H9 (cell line): Measurements from ENCODE around the gene TERB1. TPM values are rescaled to one million over a fixed set of nuclear protein-coding genes. Genes with fewer than 3 reads are reported as not detected.

Source experiments
- DNase-seq: peaks from one replicate; pipeline ENCODE4 v3.0.0-alpha.2; 2017
- H2AFZ ChIP-seq: one replicate; pipeline ENCODE4 v1.6.1; 2013; ENCODE audit warnings: mild to moderate bottlenecking, low read length, control low read depth, moderate library complexity
- H2AK5ac ChIP-seq: 2 replicates; pipeline ENCODE4 v1.6.1; 2013; ENCODE audit warnings: low read length, control low read depth, mixed read lengths; ENCODE audit not compliant: insufficient read length
- H2BK120ac ChIP-seq: one replicate; pipeline ENCODE4 v1.6.1; 2013; ENCODE audit warnings: low read depth, mild to moderate bottlenecking, low read length, control low read depth, inconsistent platforms; ENCODE audit not compliant: poor library complexity, severe bottlenecking
- H2BK12ac ChIP-seq: 2 replicates; pipeline ENCODE4 v1.6.1; 2013; ENCODE audit warnings: low read length, control low read depth, mixed read lengths, low read depth; ENCODE audit not compliant: insufficient read length
- H2BK15ac ChIP-seq: 2 replicates; pipeline ENCODE4 v1.6.1; 2013; ENCODE audit warnings: low read depth, low read length, control low read depth
- H2BK20ac ChIP-seq: one replicate; pipeline ENCODE4 v1.6.1; 2013; ENCODE audit warnings: low read depth, mild to moderate bottlenecking, low read length, control low read depth, inconsistent platforms; ENCODE audit not compliant: poor library complexity, severe bottlenecking
- H2BK5ac ChIP-seq: 2 replicates; pipeline ENCODE4 v1.6.1; 2013; ENCODE audit warnings: low read length, control low read depth, mixed read lengths; ENCODE audit not compliant: insufficient read length
- H3K14ac ChIP-seq: 2 replicates; pipeline ENCODE4 v1.6.1; 2013; ENCODE audit warnings: low read length, control low read depth; ENCODE audit not compliant: insufficient read depth
- H3K18ac ChIP-seq: 2 replicates; pipeline ENCODE4 v1.6.1; 2013; ENCODE audit warnings: low read depth, mild to moderate bottlenecking, mixed read lengths, low read length, control low read depth; ENCODE audit not compliant: insufficient read length
- H3K23ac ChIP-seq: 2 replicates; pipeline ENCODE4 v1.6.1; 2013; ENCODE audit warnings: low read length, control low read depth, mixed read lengths, low read depth; ENCODE audit not compliant: insufficient read length
- H3K23me2 ChIP-seq: 2 replicates; pipeline ENCODE4 v1.6.1; 2013; ENCODE audit warnings: low read depth, mild to moderate bottlenecking, mixed read lengths, low read length, control low read depth; ENCODE audit not compliant: insufficient read length, poor library complexity, severe bottlenecking
- H3K27ac ChIP-seq: 2 replicates; pipeline ENCODE4 v1.5.1; 2013; ENCODE audit warnings: low read length, control low read depth, mixed read lengths, low read depth; ENCODE audit not compliant: insufficient read length
- H3K27me3 ChIP-seq: 2 replicates; pipeline ENCODE4 v1.6.1; 2013; ENCODE audit warnings: low read length, control low read depth, inconsistent platforms; ENCODE audit not compliant: insufficient read depth
- H3K4ac ChIP-seq: 2 replicates; pipeline ENCODE4 v1.6.1; 2013; ENCODE audit warnings: low read depth, mild to moderate bottlenecking, control low read depth, inconsistent platforms, low read length, moderate library complexity
- H3K4me1 ChIP-seq: 2 replicates; pipeline ENCODE4 v1.6.1; 2013; ENCODE audit warnings: low read length, control low read depth, inconsistent platforms; ENCODE audit not compliant: insufficient read depth
- H3K4me2 ChIP-seq: 2 replicates; pipeline ENCODE4 v1.6.1; 2013; ENCODE audit warnings: low read length, control low read depth, mixed read lengths; ENCODE audit not compliant: insufficient read length, insufficient read depth
- H3K56ac ChIP-seq: 2 replicates; pipeline ENCODE4 v1.6.1; 2013; ENCODE audit warnings: low read depth, mild to moderate bottlenecking, mixed read lengths, low read length, control low read depth; ENCODE audit not compliant: insufficient read length
- H3K79me1 ChIP-seq: 2 replicates; pipeline ENCODE4 v1.6.1; 2013; ENCODE audit warnings: low read depth, mild to moderate bottlenecking, moderate library complexity, low read length, control low read depth, inconsistent platforms; ENCODE audit not compliant: insufficient read depth, poor library complexity, severe bottlenecking
- H3K79me2 ChIP-seq: 2 replicates; pipeline ENCODE4 v1.6.1; 2013; ENCODE audit warnings: low read length, control low read depth, inconsistent platforms; ENCODE audit not compliant: insufficient read depth
- H3K9ac ChIP-seq: 2 replicates; pipeline ENCODE4 v1.6.1; 2013; ENCODE audit warnings: low read length, control low read depth, mixed read lengths; ENCODE audit not compliant: insufficient read length; ENCODE audit errors: extremely low read depth
- H3K9me3 ChIP-seq: one replicate; pipeline ENCODE4 v1.6.1; 2013; ENCODE audit warnings: low read depth, low read length, inconsistent platforms; ENCODE audit not compliant: control insufficient read depth
- H3T11ph ChIP-seq: one replicate; pipeline ENCODE4 v1.6.1; 2013; ENCODE audit warnings: mild to moderate bottlenecking, low read length, control low read depth, inconsistent platforms
- H4K20me1 ChIP-seq: one replicate; pipeline ENCODE4 v1.6.1; 2013; ENCODE audit not compliant: control insufficient read depth, insufficient read length, insufficient read depth
- H4K5ac ChIP-seq: 2 replicates; pipeline ENCODE4 v1.6.1; 2013; ENCODE audit warnings: low read depth, mild to moderate bottlenecking, mixed read lengths, low read length, control low read depth; ENCODE audit not compliant: insufficient read length
- H4K8ac ChIP-seq: replicated peaks from 2 replicates; pipeline ENCODE4 v1.6.1; 2013; ENCODE audit warnings: low read length, control low read depth, mixed read lengths, low read depth; ENCODE audit not compliant: insufficient read length
- H4K91ac ChIP-seq: 2 replicates; pipeline ENCODE4 v1.6.1; 2013; ENCODE audit warnings: low read depth, mild to moderate bottlenecking, moderate library complexity, mixed read lengths, low read length, control low read depth; ENCODE audit not compliant: insufficient read length
- H3K27ac Mint-ChIP-seq, 3 experiments: 2 replicates in 2 of 3; 3 replicates in 1 of 3; pipeline ENCODE4 v1.8.0; 2020 to 2021; ENCODE audit warnings: mixed read lengths in 3 of 3, mild to moderate bottlenecking in 1 of 3, moderate library complexity in 1 of 3
- H3K27me3 Mint-ChIP-seq: 2 replicates; pipeline ENCODE4 v1.8.0; 2021; ENCODE audit warnings: low read depth, mild to moderate bottlenecking, moderate library complexity, mixed read lengths
- H3K36me3 Mint-ChIP-seq, 3 experiments: 2 replicates in 2 of 3; 3 replicates in 1 of 3; pipeline ENCODE4 v1.8.0; 2020 to 2021; ENCODE audit warnings: low read depth in 3 of 3, mixed read lengths in 3 of 3; ENCODE audit not compliant: insufficient read depth in 1 of 3
- H3K4me1 Mint-ChIP-seq, 2 experiments: 2 replicates each; pipeline ENCODE4 v1.8.0; 2020; ENCODE audit warnings: mixed read lengths in 2 of 2
- H3K4me3 Mint-ChIP-seq, 2 experiments: 2 replicates in 1 of 2; 3 replicates in 1 of 2; pipeline ENCODE4 v1.8.0; 2020 to 2021; ENCODE audit warnings: mild to moderate bottlenecking in 2 of 2, mixed read lengths in 2 of 2, moderate library complexity in 1 of 2
- H3K9me3 Mint-ChIP-seq, 2 experiments: 2 replicates in 1 of 2; 3 replicates in 1 of 2; pipeline ENCODE4 v1.8.0; 2020; ENCODE audit warnings: mild to moderate bottlenecking in 2 of 2, mixed read lengths in 2 of 2, moderate library complexity in 1 of 2
- WGBS: extraction: QIAGEN DNeasy Blood & Tissue Kit; methylation state at CpG from one replicate; pipeline ENCODE4 v1.1.7; 2013; ENCODE audit warnings: missing lambda C conversion rate, low lambda C conversion rate, mixed read lengths; ENCODE audit not compliant: insufficient read length; ENCODE audit errors: extremely low coverage; 5-methylcytosine and 5-hydroxymethylcytosine counted together
- total RNA-seq: library from RNA; stranded (reverse); gene quantifications from 2 replicates; pipeline ENCODE4 v1.2.1, GENCODE V29; 2021
- TF ChIP-seq, protein P1 (sequence below): fragments of 200-600 bp; sonication (generic); conservative IDR thresholded peaks from 3 replicates; pipeline ENCODE4 v1.8.0; 2021; ENCODE audit warnings: antibody characterized with exemption, mild to moderate bottlenecking

TERB1 gene
- total RNA-seq, 1 experiment from 2014 or later, result not detected

DNA sequence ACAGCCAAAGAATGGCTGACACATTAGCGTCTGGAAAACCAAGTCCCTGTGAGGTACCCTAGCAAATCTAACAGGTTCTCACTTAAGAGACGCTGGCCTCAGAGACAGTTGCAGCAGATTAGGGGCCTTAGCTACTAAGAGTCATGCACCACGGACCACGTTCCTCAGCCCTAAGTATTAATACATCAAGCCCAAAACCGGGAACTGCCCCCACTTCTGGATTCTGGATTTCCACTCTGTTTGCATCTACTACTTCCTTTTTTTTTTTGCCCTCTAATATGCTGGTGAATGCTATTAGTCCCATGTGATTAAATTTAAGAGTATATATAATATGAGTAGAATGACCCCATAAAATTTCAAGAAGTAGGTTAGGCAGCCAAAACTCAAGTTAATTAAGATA lies 775 bp upstream of the TERB1 start:
- TF ChIP-seq, protein P1, sequence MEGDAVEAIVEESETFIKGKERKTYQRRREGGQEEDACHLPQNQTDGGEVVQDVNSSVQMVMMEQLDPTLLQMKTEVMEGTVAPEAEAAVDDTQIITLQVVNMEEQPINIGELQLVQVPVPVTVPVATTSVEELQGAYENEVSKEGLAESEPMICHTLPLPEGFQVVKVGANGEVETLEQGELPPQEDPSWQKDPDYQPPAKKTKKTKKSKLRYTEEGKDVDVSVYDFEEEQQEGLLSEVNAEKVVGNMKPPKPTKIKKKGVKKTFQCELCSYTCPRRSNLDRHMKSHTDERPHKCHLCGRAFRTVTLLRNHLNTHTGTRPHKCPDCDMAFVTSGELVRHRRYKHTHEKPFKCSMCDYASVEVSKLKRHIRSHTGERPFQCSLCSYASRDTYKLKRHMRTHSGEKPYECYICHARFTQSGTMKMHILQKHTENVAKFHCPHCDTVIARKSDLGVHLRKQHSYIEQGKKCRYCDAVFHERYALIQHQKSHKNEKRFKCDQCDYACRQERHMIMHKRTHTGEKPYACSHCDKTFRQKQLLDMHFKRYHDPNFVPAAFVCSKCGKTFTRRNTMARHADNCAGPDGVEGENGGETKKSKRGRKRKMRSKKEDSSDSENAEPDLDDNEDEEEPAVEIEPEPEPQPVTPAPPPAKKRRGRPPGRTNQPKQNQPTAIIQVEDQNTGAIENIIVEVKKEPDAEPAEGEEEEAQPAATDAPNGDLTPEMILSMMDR, result no peak
- Histone ChIP-seq H2BK20ac (no peak overlapping the region), H4K8ac (no peak overlapping the region), H3T11ph (no peak overlapping the region), H4K20me1 (no peaks in the 10 kb centered on the region), H3K23me2 (no peaks in the 10 kb centered on the region), H2BK120ac (no peak overlapping the region), H2AFZ (no peak overlapping the region), H3K14ac (no peak overlapping the region), H4K5ac (no peak overlapping the region), H3K4ac (no peak overlapping the region), H3K56ac (no peak overlapping the region), H3K9me3 (no peaks in the 10 kb centered on the region), H3K79me2 (no peaks in the 10 kb centered on the region), H3K18ac (no peak overlapping the region), H3K27me3 (no peaks in the 10 kb centered on the region), H3K23ac (no peak overlapping the region), H2BK12ac (no peak overlapping the region), H2BK15ac (no peak overlapping the region), H4K91ac (no peak overlapping the region), H3K79me1 (no peaks in the 10 kb centered on the region), H3K4me1 (no peaks in the 10 kb centered on the region), H3K4me2 (no peak overlapping the region), H2BK5ac (no peak overlapping the region), H3K27ac (no peak overlapping the region), H3K9ac (no peak overlapping the region), H2AK5ac (no peak overlapping the region)
- Mint-ChIP-seq H3K9me3 (no peaks in the 10 kb centered on the region; a peak in 1 of 5 replicates), H3K4me3 (no peak overlapping the region), H3K27me3 (no peaks in the 10 kb centered on the region), H3K36me3 (peaks cover 16 to 44% (median 38%) of the 10 kb centered on the region in 3 experiments), H3K4me1 (no peaks in the 10 kb centered on the region), H3K27ac (no peak overlapping the region)
- DNase-seq, result no peak
- no CpG with 5 or more reads among the region's 5 CpGs for WGBS
